HG02623 (cell line): ENCODE results near the gene TCF23.
"Not testable (repeated sequence)": the region's sequence is repeated elsewhere in the genome, so short reads cannot be mapped to it uniquely, and the experiment has no call there.

Source experiments
- ATAC-seq: cut with Tn5 transposase; IDR thresholded peaks from one replicate; pipeline ENCODE4 v1.9.1; 2021; ENCODE audit warnings: moderate library complexity; ENCODE audit not compliant: unreplicated experiment

Gene TCF23

GRCh38 chr2:27148801-27149439, at the start of gene TCF23:
TCF23 (plus strand) TSS chr2:27149004; CDS start chr2:27149134, 130 bp downstream.
- ATAC-seq = no peak

- no peak for ATAC-seq
Observed at GRCh38 chr2:27099334-27099955, 49.4 kb upstream of the TCF23 start.

- no peak for ATAC-seq
Observed at GRCh38 chr2:27100036-27100435, 48.8 kb upstream of the TCF23 start.

GRCh38 chr2:27102329-27102728, 46.5 kb upstream of the TCF23 start:
- no peak for ATAC-seq

GRCh38 chr2:27105981-27106380, 42.8 kb upstream of the TCF23 start:
- ATAC-seq = no peak

- no peak for ATAC-seq
Observed at GRCh38 chr2:27108221-27108620, 40.6 kb upstream of the TCF23 start.

GRCh38 chr2:27109083-27109482, 39.7 kb upstream of the TCF23 start:
- no peak for ATAC-seq

- not testable (repeated sequence) for ATAC-seq
Observed at GRCh38 chr2:27110603-27111352, 38.0 kb upstream of the TCF23 start.

GRCh38 chr2:27111392-27112078, 37.3 kb upstream of the TCF23 start:
- ATAC-seq = not testable (repeated sequence)

GRCh38 chr2:27115519-27115918, 33.3 kb upstream of the TCF23 start:
- no peak for ATAC-seq

GRCh38 chr2:27117995-27118524, 30.7 kb upstream of the TCF23 start:
- no peak for ATAC-seq

- ATAC-seq = no peak
Observed at GRCh38 chr2:27118525-27119329, 30.1 kb upstream of the TCF23 start, which contains the start of gene CGREF1. CGREF1 (minus strand) TSS chr2:27119128; CDS start chr2:27104366, 14,762 bp downstream.

- not testable (repeated sequence) for ATAC-seq
Observed at GRCh38 chr2:27119330-27119670, 29.5 kb upstream of the TCF23 start.

GRCh38 chr2:27121906-27122305, 26.9 kb upstream of the TCF23 start:
- no peak for ATAC-seq

- no peak for ATAC-seq
Observed at GRCh38 chr2:27122791-27123190, 26.0 kb upstream of the TCF23 start.

- no peak for ATAC-seq
Observed at GRCh38 chr2:27123302-27124150, 25.3 kb upstream of the TCF23 start, which contains the start of gene ABHD1. ABHD1 (plus strand) TSS chr2:27123815; CDS start chr2:27123949, 134 bp downstream.

- no peak for ATAC-seq
Observed at GRCh38 chr2:27125104-27125503, 23.7 kb upstream of the TCF23 start.

GRCh38 chr2:27126252-27126710, 22.5 kb upstream of the TCF23 start:
- ATAC-seq = no peak
